Testis (tissue), 2 donors: ENCODE measurements around the gene FITM2.

Experiments
- POLR2A ChIP-seq: fragments of 450-650 bp; IDR thresholded peaks from one replicate; pipeline ENCODE4 v1.6.1; 2017; ENCODE audit warnings: antibody characterized with exemption, mild to moderate bottlenecking, moderate library complexity
- TF ChIP-seq, protein P1 (sequence below), 3 experiments: fragments of 450-650 bp in 2 of 3; fragments of 200-600 bp in 1 of 3; sonication (generic) in 1 of 3; IDR thresholded peaks; one replicate each; pipeline ENCODE4 v1.5.1; 2016 to 2019; ENCODE audit warnings: antibody characterized with exemption in 3 of 3, mild to moderate bottlenecking in 2 of 3, moderate library complexity in 1 of 3

DNA sequence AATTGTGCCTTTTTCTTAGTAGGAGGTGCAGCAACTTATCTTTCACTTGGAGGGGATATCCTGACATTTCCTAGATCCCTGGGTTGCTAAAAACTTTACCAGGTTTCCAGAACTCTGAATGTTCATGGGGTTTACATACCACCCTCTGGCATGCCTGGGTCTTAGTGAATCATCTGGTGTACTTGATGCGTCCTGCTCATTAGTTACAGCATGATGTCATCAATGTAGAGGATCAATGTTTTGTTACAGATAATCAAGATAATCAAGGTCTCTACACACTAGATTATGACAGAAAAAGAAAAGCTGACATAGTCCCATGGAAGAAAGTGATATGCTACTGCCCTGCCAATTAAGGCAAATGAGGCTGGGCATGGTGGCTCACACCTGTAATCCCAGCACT, 27.0 kb downstream of the FITM2 start:
- TF ChIP-seq, protein P1, sequence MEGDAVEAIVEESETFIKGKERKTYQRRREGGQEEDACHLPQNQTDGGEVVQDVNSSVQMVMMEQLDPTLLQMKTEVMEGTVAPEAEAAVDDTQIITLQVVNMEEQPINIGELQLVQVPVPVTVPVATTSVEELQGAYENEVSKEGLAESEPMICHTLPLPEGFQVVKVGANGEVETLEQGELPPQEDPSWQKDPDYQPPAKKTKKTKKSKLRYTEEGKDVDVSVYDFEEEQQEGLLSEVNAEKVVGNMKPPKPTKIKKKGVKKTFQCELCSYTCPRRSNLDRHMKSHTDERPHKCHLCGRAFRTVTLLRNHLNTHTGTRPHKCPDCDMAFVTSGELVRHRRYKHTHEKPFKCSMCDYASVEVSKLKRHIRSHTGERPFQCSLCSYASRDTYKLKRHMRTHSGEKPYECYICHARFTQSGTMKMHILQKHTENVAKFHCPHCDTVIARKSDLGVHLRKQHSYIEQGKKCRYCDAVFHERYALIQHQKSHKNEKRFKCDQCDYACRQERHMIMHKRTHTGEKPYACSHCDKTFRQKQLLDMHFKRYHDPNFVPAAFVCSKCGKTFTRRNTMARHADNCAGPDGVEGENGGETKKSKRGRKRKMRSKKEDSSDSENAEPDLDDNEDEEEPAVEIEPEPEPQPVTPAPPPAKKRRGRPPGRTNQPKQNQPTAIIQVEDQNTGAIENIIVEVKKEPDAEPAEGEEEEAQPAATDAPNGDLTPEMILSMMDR (IDR thresholded peaks at IDR 0.05): no peak
- TF ChIP-seq POLR2A: no peak
